Jurkat, Clone E6-1 (cell line): ENCODE data around the gene FAM204A.

ENCODE experiments used
- DNase-seq: peaks from one replicate; pipeline ENCODE4 v3.0.0-alpha.2; 2011; ENCODE audit warnings: low read depth, low spot score
- H3K4me3 ChIP-seq: 2 replicates; pipeline ENCODE4 v1.5.1; 2011; ENCODE audit warnings: mild to moderate bottlenecking, low read length, control low read depth, moderate library complexity

The FAM204A gene

GRCh38 chr10:118333871-118334270, 8.3 kb downstream of the FAM204A start:
- DNase-seq: no peak
- no peak overlapping the region for H3K4me3 ChIP-seq

- H3K4me3 ChIP-seq: no peak overlapping the region
- DNase-seq: no peak
Observed at GRCh38 chr10:118332948-118333710, 9.0 kb downstream of the FAM204A start.

GRCh38 chr10:118332236-118332635, 9.9 kb downstream of the FAM204A start:
- no peak for DNase-seq
- no peak overlapping the region for H3K4me3 ChIP-seq

GRCh38 chr10:118330295-118331076, 11.6 kb downstream of the FAM204A start:
- DNase-seq: no peak
- no peak overlapping the region for H3K4me3 ChIP-seq

- DNase-seq: no peak
- H3K4me3 ChIP-seq: no peak overlapping the region
Observed at GRCh38 chr10:118324140-118324539, 18.0 kb downstream of the FAM204A start.

- H3K4me3 ChIP-seq: no peak overlapping the region
- DNase-seq: no peak
Observed at GRCh38 chr10:118321724-118322575, 20.2 kb downstream of the FAM204A start.

GRCh38 chr10:118315629-118316028, 26.5 kb downstream of the FAM204A start:
- H3K4me3 ChIP-seq: no peak overlapping the region

GRCh38 chr10:118314882-118315281, 27.2 kb downstream of the FAM204A start:
- no peak overlapping the region for H3K4me3 ChIP-seq
- no peak for DNase-seq

More at GRCh38 chr10:118315629-118316028, 26.5 kb downstream of the FAM204A start:
- no peak for DNase-seq

GRCh38 chr10:118311505-118311904, 30.6 kb downstream of the FAM204A start:
- no peak overlapping the region for H3K4me3 ChIP-seq
- no peak for DNase-seq

- no peak for DNase-seq
- H3K4me3 ChIP-seq: no peak overlapping the region
Observed at GRCh38 chr10:118310822-118311221, 31.3 kb downstream of the FAM204A start.

GRCh38 chr10:118309911-118310310, 32.2 kb downstream of the FAM204A start:
- DNase-seq: no peak
- no peak overlapping the region for H3K4me3 ChIP-seq

- H3K4me3 ChIP-seq: no peak overlapping the region
- no peak for DNase-seq
Observed at GRCh38 chr10:118308664-118309063, 33.5 kb downstream of the FAM204A start.

- no peak overlapping the region for H3K4me3 ChIP-seq
- no peak for DNase-seq
Observed at GRCh38 chr10:118307859-118308258, 34.3 kb downstream of the FAM204A start.

GRCh38 chr10:118307220-118307619, 34.9 kb downstream of the FAM204A start:
- no peak for DNase-seq
- no peak overlapping the region for H3K4me3 ChIP-seq

- H3K4me3 ChIP-seq: no peak overlapping the region
- DNase-seq: no peak
Observed at GRCh38 chr10:118305730-118306129, 36.4 kb downstream of the FAM204A start.

GRCh38 chr10:118304521-118304920, 37.6 kb downstream of the FAM204A start:
- DNase-seq: no peak
- no peak overlapping the region for H3K4me3 ChIP-seq

- H3K4me3 ChIP-seq: no peak overlapping the region
- DNase-seq: no peak
Observed at GRCh38 chr10:118301211-118301610, 40.9 kb downstream of the FAM204A start.

- no peak for DNase-seq
- no peak overlapping the region for H3K4me3 ChIP-seq
Observed at GRCh38 chr10:118300320-118300719, 41.8 kb downstream of the FAM204A start.

GRCh38 chr10:118298787-118299186, 43.3 kb downstream of the FAM204A start:
- no peak for DNase-seq
- H3K4me3 ChIP-seq: no peak overlapping the region

- no peak overlapping the region for H3K4me3 ChIP-seq
- no peak for DNase-seq
Observed at GRCh38 chr10:118291122-118291521, 51.0 kb downstream of the FAM204A start.
